Heart right ventricle (tissue), 16 donors: ENCODE data around the gene ZNF511. TPM values are rescaled to one million over a fixed set of nuclear protein-coding genes. Genes with fewer than 3 reads are reported as not detected.
"Not testable (repeated sequence)": the region's sequence is repeated elsewhere in the genome, so short reads cannot be mapped to it uniquely, and the experiment has no call there.

ENCODE experiments used
- ATAC-seq, 8 donors: fragments of 200-7000 bp; cut with Tn5 transposase; one replicate each; pipeline ENCODE4 v1.9.1; 2020; ENCODE audit warnings: mild to moderate bottlenecking in 8 of 8, moderate library complexity in 8 of 8, moderate number of reproducible peaks in 1 of 8
- DNase-seq, 2 donors: peaks; one replicate each; pipeline ENCODE4 v3.0.0-alpha.2; 2020
- H3K27ac ChIP-seq, 10 donors: fragments of 200-600 bp; sonication (generic) in 2 of 10; one replicate each; pipeline versions ENCODE4 v1.5.0 to v1.8.0; 2020 to 2022; ENCODE audit warnings: mild to moderate bottlenecking in 3 of 10
- H3K27me3 ChIP-seq, 7 donors: fragments of 200-600 bp; one replicate each; pipeline ENCODE4 v1.8.0; 2021 to 2022; ENCODE audit warnings: mild to moderate bottlenecking in 2 of 7
- H3K36me3 ChIP-seq, 9 donors: fragments of 200-600 bp; sonication (generic) in 1 of 9; one replicate each; pipeline versions ENCODE4 v1.5.0 to v1.8.0; 2020 to 2022; ENCODE audit warnings: mild to moderate bottlenecking in 2 of 9
- H3K4me1 ChIP-seq, 9 donors: fragments of 200-600 bp; sonication (generic) in 1 of 9; one replicate each; pipeline versions ENCODE4 v1.5.0 to v1.8.0; 2020 to 2022; ENCODE audit warnings: mild to moderate bottlenecking in 4 of 9
- H3K4me3 ChIP-seq, 10 donors: fragments of 200-600 bp; sonication (generic) in 2 of 10; one replicate each; pipeline versions ENCODE4 v1.5.0 to v1.8.0; 2020 to 2022; ENCODE audit warnings: mild to moderate bottlenecking in 7 of 10, moderate library complexity in 2 of 10
- H3K9me3 ChIP-seq, 11 donors: fragments of 200-600 bp in 10 of 11; sonication (generic) in 2 of 11; one replicate each; pipeline versions ENCODE4 v1.5.0 to v1.8.0; 2013 to 2022; ENCODE audit warnings: mild to moderate bottlenecking in 2 of 11, control low read depth in 1 of 11, moderate library complexity in 1 of 11
- CTCF ChIP-seq, 9 donors: fragments of 200-600 bp; sonication (generic) in 2 of 9; IDR thresholded peaks; one replicate each; pipeline versions ENCODE4 v1.5.0 to v1.8.0; 2021 to 2022; ENCODE audit warnings: antibody characterized with exemption in 9 of 9, mild to moderate bottlenecking in 5 of 9, moderate library complexity in 1 of 9
- WGBS, 2 donors: extraction: QIAGEN DNeasy Blood & Tissue Kit; methylation state at CpG; one replicate each; pipeline ENCODE4 v1.1.7; 2013; ENCODE audit warnings: inconsistent platforms in 1 of 2; 5-methylcytosine and 5-hydroxymethylcytosine counted together
- intact Hi-C, 10 donors: fragments of 100-400 bp; cut with DNase I; formaldehyde crosslinking; loops; one replicate each; pipeline versions ENCODE4 v1.11.1 to v1.14.2; 2022
- polyA plus RNA-seq, 2 donors: library from polyadenylated mRNA; stranded (reverse); fragments of 200-250 nt; gene quantifications; one replicate each; pipeline ENCODE4 v1.2.3, GENCODE V29; 2013
- total RNA-seq, 10 donors: library from RNA; stranded (reverse); fragmentation: NEBNext Ultra II Directional in 3 of 10; extraction: Animal tissue kit (Norgen Biotek cat#: 25700) in 3 of 10; gene quantifications; one replicate each; pipeline versions ENCODE4 v1.2.1 to v1.2.4, GENCODE V29; 2021 to 2023
- donor health status: Arrhythmogenic right ventricular cardiomyopathy.
- donor health status: ischemic (EF 13 %, LVEDD 7.1; RV severe dilation, severe dysfunction).
- donor health status: healthy with polysubstance abuse.
- donor health status: DM: no; HTN: yes; CAD: no.
- donor health status: DM: no; HTN: no; CAD: no.
- donor health status: ischemic (EF 25% LVEDD 6.9; RV normal size, moderate dysfunction).
- donor health status: ischemic (EF 25% LVEDD 5.7; RV mildly dilated, moderate dysfunction).
- donor health status: healthy.
- donor health status: DM: yes; HTN: yes; CAD: no.
- donor health status: Ischemic cardiomyopathy.
- donor health status: ischemic (EF 35%, LVEDD 5.7; RV mildly dilated, moderate dysfunction).
- donor health status: nonischemic (EF 11% LVEDD 7.7; RV severe dilation, severe dysfunction).
- donor health status: DM: yes; HTN: yes; CAD: no.
- donor health status: PGD.
- donor health status: ischemic (EF 29% LVEDD 5.4; RV normal size, mild dysfunction).
- donor health status: nonischemic (EF 23%, LVEDD 6.1; RV moderate dilation, normal function).

ZNF511 gene
- total and polyA plus RNA-seq, 12 donors, result 30.6 to 129 (median 43.5) TPM

DNA sequence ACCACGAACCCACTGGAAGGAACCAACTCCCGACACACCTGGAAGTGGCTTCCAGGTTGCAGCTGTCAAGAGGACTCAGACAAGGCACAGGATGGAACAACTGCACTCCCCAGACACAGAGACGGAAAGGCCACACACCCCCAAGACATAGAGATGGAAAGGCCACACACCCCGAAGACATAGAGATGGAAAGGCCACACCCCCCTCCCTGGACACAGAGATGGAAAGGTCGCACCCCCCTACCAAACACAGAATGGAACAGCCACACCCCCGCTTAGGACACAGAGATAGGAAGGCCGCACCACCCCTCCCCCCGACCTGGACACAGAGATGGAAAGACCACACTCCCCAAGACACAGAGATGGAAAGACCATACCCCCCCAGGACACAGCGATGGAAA is 7.6 kb downstream of the ZNF511 start:
- intact Hi-C loops, result loop anchor here in 1 of 10 donors (10.0 kb wide), 1 partner anchor 171 kb away; no protein-coding TSS in a partner anchor
- WGBS, 2 donors, result 91 to 94% methylated on average over 8 to 9 of the region's 9 CpGs
- ATAC-seq (no peak), DNase-seq (no peak)
- Histone ChIP-seq H3K4me3 (no peak overlapping the region), H3K36me3 (peaks cover 0 to 21% (median 7%) of the 10 kb centered on the region in 9 donors), H3K4me1 (peaks cover 0 to 10% (median 6%) of the 10 kb centered on the region in 9 donors), H3K9me3 (peaks cover 0 to 5% (median 0%) of the 10 kb centered on the region in 11 donors), H3K27ac (no peak overlapping the region), H3K27me3 (peaks cover 0 to 25% (median 15%) of the 10 kb centered on the region in 7 donors)
- TF ChIP-seq CTCF (IDR thresholded peaks at IDR 0.05), result no peak

- ATAC-seq (no peak), DNase-seq (no peak)
- intact Hi-C loops, result loop anchor here in 1 of 10 donors (10.0 kb wide), 1 partner anchor 172 kb away; no protein-coding TSS in a partner anchor
- peaks cover 0 to 10% (median 6%) of the 10 kb centered on the region in 9 donors for H3K4me1 ChIP-seq
- H3K9me3 ChIP-seq, result peaks cover 0 to 5% (median 0%) of the 10 kb centered on the region in 11 donors
- H3K4me3 ChIP-seq, result no peak overlapping the region
- peaks cover 0 to 17% (median 7%) of the 10 kb centered on the region in 9 donors for H3K36me3 ChIP-seq
- H3K27me3 ChIP-seq, result peaks cover 0 to 25% (median 15%) of the 10 kb centered on the region in 7 donors
- WGBS, 2 donors, result 82 to 89% methylated on average over 7 of the region's 7 CpGs
- H3K27ac ChIP-seq, result no peak overlapping the region
- TF ChIP-seq CTCF (IDR thresholded peaks at IDR 0.05), result no peak
Observed at GRCh38 chr10:133316732-133317131, 8.0 kb downstream of the ZNF511 start.

DNA sequence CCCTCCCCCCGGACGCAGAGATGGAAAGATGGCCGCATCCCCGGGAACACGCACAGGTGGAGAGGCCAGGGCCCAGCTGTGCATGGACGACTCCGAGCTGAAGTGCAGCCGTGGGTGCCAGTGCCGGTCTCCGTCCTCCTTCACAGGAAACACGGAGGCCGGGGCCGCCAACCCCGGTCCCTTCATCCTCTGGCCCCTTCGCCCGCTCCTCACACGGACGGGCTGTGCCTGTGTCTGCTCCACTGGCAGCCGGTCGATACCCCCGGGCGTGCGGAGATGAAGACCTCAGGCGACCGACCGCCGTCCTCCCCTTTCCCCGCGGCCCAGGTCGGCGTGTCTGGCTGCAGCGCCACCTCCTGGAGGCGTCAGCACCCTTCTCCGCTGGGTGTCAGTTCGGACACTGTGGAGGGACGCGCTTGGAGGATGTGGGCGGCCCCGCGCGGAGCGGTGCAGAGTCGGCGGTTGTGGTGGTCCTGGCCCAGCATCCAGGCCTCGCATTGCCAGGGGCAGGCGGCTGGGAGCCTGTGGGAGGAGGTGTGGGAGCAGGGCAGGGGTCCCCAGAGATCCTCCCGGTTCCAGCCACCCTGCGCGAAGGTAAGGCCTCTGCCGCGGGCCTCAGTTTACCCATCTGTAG is 9.9 kb downstream of the ZNF511 start:
- ATAC-seq (peak; percentile 84 to 92 (median 86)), DNase-seq (peak in 1 of 2 donors; percentile 63)
- Histone ChIP-seq H3K36me3 (no peaks in the 10 kb centered on the region), H3K4me1 (peaks cover 0 to 10% (median 6%) of the 10 kb centered on the region in 9 donors), H3K9me3 (peaks cover 0 to 5% (median 0%) of the 10 kb centered on the region in 11 donors), H3K4me3 (peak overlapping the region in 8 of 10 donors; percentile 8 to 47 (median 38)), H3K27me3 (peaks cover 0 to 25% (median 15%) of the 10 kb centered on the region in 7 donors), H3K27ac (no peak overlapping the region)
- intact Hi-C loops, result loop anchor here in 1 of 10 donors (10.0 kb wide), 1 partner anchor 174 kb away; no protein-coding TSS in a partner anchor
- 7 to 8% methylated on average over 51 of the region's 51 CpGs for WGBS, 2 donors
- TF ChIP-seq CTCF (IDR thresholded peaks at IDR 0.05), result peak; percentile 18 to 85 (median 66)

GRCh38 chr10:133320852-133321422 is 12.2 kb downstream of the ZNF511 start:
- Histone ChIP-seq H3K27me3 (peaks cover 8 to 39% (median 30%) of the 10 kb centered on the region in 7 donors), H3K4me1 (peaks cover 2 to 20% (median 15%) of the 10 kb centered on the region in 9 donors)
- H3K9me3 ChIP-seq, H3K27ac ChIP-seq, H3K36me3 ChIP-seq, ATAC-seq, H3K4me3 ChIP-seq, DNase-seq: not testable (repeated sequence)
- intact Hi-C loops, result loop anchor here in 6 of 10 donors (10.0 kb wide), 2 partner anchors 194 to 204 kb away; partner anchors contain the start of gene CYP2E1 (in 5 of the 6)
- WGBS, 2 donors, result 95 to 97% methylated on average over 6 of the region's 6 CpGs

DNA sequence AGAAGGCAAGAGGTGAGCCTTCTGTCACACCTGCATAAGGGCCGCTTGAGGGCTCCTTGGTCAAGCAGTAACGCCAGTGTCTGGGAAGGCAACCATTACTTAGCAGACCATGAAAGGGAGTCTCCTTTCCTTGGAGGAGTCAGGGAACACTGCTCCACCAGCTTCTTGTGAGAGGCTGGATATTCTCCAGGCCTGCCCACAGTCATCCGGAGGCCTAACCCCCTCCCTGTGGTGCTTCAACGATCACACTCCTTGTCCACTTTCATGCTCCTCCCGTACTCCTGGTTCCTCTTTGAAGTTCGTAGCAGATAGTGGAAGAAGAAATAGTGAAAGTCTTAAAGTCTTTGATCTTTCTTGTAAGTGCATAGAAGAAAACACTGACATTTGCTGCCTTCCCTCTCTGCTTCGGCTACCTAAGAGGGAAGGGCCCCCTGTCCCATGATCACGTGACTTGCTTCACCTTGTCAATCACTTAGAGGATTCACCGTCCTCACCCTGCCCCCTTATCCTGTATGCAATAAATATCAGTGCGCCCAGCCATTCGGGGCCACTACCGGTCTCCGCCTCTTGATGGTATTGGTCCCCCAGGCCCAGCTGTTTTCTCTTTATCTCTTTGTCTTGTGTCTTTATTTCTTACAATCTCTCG is 13.5 kb downstream of the ZNF511 start:
- Histone ChIP-seq H3K27me3 (peaks cover 12 to 51% (median 42%) of the 10 kb centered on the region in 7 donors), H3K4me1 (peaks cover 5 to 23% (median 19%) of the 10 kb centered on the region in 9 donors)
- not testable (repeated sequence) for ATAC-seq, DNase-seq, H3K9me3 ChIP-seq, H3K27ac ChIP-seq, H3K36me3 ChIP-seq, H3K4me3 ChIP-seq
- intact Hi-C loops, result loop anchor here in 6 of 10 donors (10.0 kb wide), 2 partner anchors 193 to 203 kb away; partner anchors contain the start of gene CYP2E1 (in 5 of the 6)
- 74 to 77% methylated on average over 11 to 12 of the region's 14 CpGs for WGBS, 2 donors
